Activated naive CD8-positive, alpha-beta T cell treated with anti-CD3 and anti-CD28 coated beads, Interleukin-2, amount 10 ng/mL, durations not matched to agents 7 days and 5 days (primary cell): ENCODE data around the gene PRIM1. TPM values are rescaled to one million over a fixed set of nuclear protein-coding genes. Genes with fewer than 3 reads are reported as not detected.
A peak's percentile ranks its signal among the peaks of the same experiment; 100 is the strongest.

Source experiments
- ATAC-seq: fragments of 150-1000 bp; cut with Tn5 transposase; one replicate; pipeline ENCODE4 v1.10.0; 2021; ENCODE audit warnings: low read depth, moderate library complexity
- POLR2A ChIA-PET: fragments of 350-600 bp; sonication (Branson Sonifier 250); formaldehyde crosslinking; loops from one replicate; lab custom pipeline; 2021; ENCODE audit warnings: antibody characterized with exemption; lab: Charles Lee
- DNase-seq: peaks from one replicate; pipeline ENCODE4 v3.0.0; 2021
- H3K27ac Mint-ChIP-seq: one replicate; pipeline ENCODE4 v1.8.0; 2022; ENCODE audit warnings: mild to moderate bottlenecking, mixed read lengths
- H3K27me3 Mint-ChIP-seq: one replicate; pipeline ENCODE4 v1.8.0; 2022; ENCODE audit warnings: mild to moderate bottlenecking, moderate library complexity, mixed read lengths
- H3K36me3 Mint-ChIP-seq: one replicate; pipeline ENCODE4 v1.8.0; 2021; ENCODE audit warnings: mild to moderate bottlenecking, mixed read lengths
- H3K4me1 Mint-ChIP-seq: one replicate; pipeline ENCODE4 v1.8.0; 2021; ENCODE audit warnings: mixed read lengths
- H3K4me3 Mint-ChIP-seq: one replicate; pipeline ENCODE4 v1.8.0; 2022; ENCODE audit warnings: mild to moderate bottlenecking, moderate library complexity, mixed read lengths
- H3K9me3 Mint-ChIP-seq: one replicate; pipeline ENCODE4 v1.8.0; 2021; ENCODE audit warnings: mixed read lengths
- total RNA-seq, 2 experiments: library from RNA; stranded (reverse); gene quantifications; one replicate each; pipeline ENCODE4 v1.2.3, GENCODE V29; 2021

The PRIM1 gene
- total RNA-seq, 2 experiments from 2014 or later: 52.5 to 56.1 TPM

DNA sequence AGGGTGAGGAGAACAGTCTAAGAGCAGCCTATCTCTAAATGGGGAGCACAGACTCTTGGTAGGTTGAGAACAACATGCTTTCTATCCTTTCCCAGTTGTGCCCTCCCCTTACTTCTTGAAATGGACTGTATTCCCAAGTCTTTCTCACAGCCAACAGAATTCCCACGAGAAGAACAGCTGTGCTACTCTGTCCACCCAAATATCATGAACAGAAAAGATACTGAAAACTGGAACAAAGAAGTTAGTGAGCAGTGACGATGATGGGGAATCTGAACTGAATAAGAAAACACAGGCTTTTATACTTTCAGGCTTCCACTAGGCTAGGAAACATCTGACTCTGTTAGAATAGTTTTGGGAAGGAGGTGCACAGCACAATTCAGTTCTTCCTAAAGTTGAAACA, 30.4 kb downstream of the PRIM1 start:
- H3K36me3 Mint-ChIP-seq: peaks cover 43% of the 10 kb centered on the region
- peak overlapping the region; percentile 97 for H3K4me3 Mint-ChIP-seq

DNA sequence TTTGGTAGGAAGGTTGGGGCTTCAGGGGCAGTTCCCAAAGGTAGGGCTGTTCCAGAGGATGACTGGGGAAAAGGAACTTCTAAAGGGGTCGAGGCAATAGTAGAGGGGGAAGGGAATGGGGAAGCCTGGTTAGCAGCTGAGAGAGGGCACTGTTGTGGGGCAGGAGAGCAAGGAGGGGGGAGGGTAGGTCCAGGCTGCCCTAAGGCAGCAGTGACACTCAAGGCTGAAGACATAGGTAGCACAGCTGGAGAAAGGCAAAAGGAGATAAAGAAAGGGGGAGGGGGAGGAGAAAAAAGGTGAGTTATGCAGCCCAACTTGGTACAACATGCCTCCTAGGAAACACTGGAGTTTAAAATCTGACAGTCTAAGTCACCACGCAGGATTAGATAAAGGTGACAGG, 30.9 kb downstream of the PRIM1 start:
- H3K4me1 Mint-ChIP-seq: peaks cover 67% of the 10 kb centered on the region
- peak overlapping the region; percentile 97 for H3K4me3 Mint-ChIP-seq
- no peaks in the 10 kb centered on the region for H3K9me3 Mint-ChIP-seq

More for the DNA sequence above, 30.4 kb downstream of the PRIM1 start:
- ATAC-seq (no peak), DNase-seq (no peak)
- Mint-ChIP-seq H3K9me3 (no peaks in the 10 kb centered on the region), H3K27me3 (no peaks in the 10 kb centered on the region), H3K4me1 (peaks cover 64% of the 10 kb centered on the region), H3K27ac (peak overlapping the region; percentile 86)
- POLR2A ChIA-PET: interaction anchor here (8.9 kb wide), 1 partner anchor 35 kb away, joined by 105 read pairs; the partner anchor contains the start of gene PTGES3

DNA sequence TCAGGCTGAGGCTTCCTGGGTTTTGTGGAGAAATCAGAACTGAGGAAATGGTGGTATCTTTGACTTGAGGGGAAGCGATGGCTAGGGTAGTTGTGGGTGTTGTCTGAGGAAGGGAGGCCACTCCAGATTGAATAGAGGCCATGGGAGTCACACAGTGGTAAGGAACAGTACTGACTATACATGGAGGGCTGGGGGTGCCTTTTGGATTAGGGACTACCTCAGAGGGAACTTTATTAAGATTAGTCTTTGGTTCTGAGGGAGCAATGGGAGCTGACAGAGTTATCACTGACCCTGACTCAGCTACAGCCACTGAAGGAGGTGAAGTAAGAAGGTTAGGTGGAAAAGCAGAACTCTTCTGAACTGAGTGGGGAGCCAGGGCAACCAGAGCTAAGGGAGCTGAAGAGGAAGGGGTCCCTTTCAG, 31.4 kb downstream of the PRIM1 start:
- Mint-ChIP-seq H3K36me3 (peaks cover 51% of the 10 kb centered on the region), H3K4me1 (peaks cover 68% of the 10 kb centered on the region), H3K27ac (peak overlapping the region; percentile 86), H3K9me3 (no peaks in the 10 kb centered on the region), H3K27me3 (no peaks in the 10 kb centered on the region), H3K4me3 (peak overlapping the region; percentile 97)
- no peak for DNase-seq
- POLR2A ChIA-PET: interaction anchor here (1.9 to 8.9 kb wide), 2 partner anchors 11 to 34 kb away, joined by 4 to 105 read pairs; partner anchors contain the start of gene PTGES3
- ATAC-seq: no peak

More for the DNA sequence above, 30.9 kb downstream of the PRIM1 start:
- POLR2A ChIA-PET: interaction anchor here (8.9 kb wide), 1 partner anchor 35 kb away, joined by 105 read pairs; the partner anchor contains the start of gene PTGES3
- Mint-ChIP-seq H3K27me3 (no peaks in the 10 kb centered on the region), H3K27ac (peak overlapping the region; percentile 86), H3K36me3 (peaks cover 46% of the 10 kb centered on the region)
- no peak for ATAC-seq
- DNase-seq: no peak

DNA sequence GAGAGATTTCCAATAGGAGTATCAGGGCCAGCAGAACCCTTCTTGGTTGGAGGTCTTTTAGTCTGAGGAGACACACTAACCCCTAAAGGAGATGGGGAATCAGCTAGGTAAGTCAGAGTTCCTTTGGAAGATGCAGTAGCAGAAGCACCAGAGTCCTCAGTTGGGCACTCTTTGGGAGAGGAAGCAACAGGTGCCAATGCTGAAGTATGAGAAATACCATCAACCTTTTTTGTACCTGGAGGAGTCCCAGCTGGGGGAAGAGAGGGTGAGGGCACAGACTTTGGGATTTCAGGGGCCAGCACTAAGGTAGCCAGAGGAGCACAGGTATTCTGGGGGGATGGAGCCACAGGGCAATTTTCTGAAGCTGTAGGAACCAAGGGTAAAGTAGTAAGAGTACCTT, 33.1 kb downstream of the PRIM1 start:
- Mint-ChIP-seq H3K27me3 (no peaks in the 10 kb centered on the region), H3K9me3 (no peaks in the 10 kb centered on the region), H3K4me3 (peak overlapping the region; percentile 97), H3K4me1 (peaks cover 72% of the 10 kb centered on the region), H3K27ac (peak overlapping the region; percentile 86), H3K36me3 (peaks cover 57% of the 10 kb centered on the region)
- ATAC-seq: no peak
- no peak for DNase-seq
- POLR2A ChIA-PET: interaction anchor here (0.5 to 8.9 kb wide), 5 partner anchors 9 to 189 kb away, joined by 4 to 105 read pairs (median 4); partner anchors contain the start of genes ATP5F1B and PTGES3

DNA sequence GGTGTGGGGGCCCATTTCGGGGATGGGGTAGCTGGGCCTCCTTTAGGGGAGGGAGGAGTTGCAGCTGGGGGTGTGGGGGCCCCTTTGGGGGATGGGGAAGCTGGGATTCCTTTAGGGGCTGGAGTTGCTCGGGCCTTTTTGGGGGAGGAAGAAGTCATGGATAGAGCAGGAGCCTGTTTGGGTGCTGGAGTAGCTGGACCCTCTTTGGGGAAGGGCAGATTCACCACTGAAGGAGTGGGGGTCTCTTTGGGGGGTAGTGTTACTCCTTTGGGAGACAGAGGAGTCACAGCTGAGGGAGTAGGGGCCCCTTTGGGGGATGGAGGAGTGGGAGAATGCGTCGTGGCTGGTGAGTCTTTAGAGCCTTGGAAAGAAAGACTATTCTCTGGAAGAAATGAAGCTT, 33.5 kb downstream of the PRIM1 start:
- H3K27me3 Mint-ChIP-seq: no peaks in the 10 kb centered on the region
- ATAC-seq: no peak
- H3K4me1 Mint-ChIP-seq: peaks cover 70% of the 10 kb centered on the region
- DNase-seq: no peak
- H3K9me3 Mint-ChIP-seq: no peaks in the 10 kb centered on the region
- peak overlapping the region; percentile 97 for H3K4me3 Mint-ChIP-seq
- POLR2A ChIA-PET: interaction anchor here (1.9 to 8.9 kb wide), 2 partner anchors 32 to 73 kb away, joined by 5 to 105 read pairs; partner anchors contain the start of genes ATP5F1B and PTGES3
- H3K36me3 Mint-ChIP-seq: peaks cover 55% of the 10 kb centered on the region
- H3K27ac Mint-ChIP-seq: peak overlapping the region; percentile 86

DNA sequence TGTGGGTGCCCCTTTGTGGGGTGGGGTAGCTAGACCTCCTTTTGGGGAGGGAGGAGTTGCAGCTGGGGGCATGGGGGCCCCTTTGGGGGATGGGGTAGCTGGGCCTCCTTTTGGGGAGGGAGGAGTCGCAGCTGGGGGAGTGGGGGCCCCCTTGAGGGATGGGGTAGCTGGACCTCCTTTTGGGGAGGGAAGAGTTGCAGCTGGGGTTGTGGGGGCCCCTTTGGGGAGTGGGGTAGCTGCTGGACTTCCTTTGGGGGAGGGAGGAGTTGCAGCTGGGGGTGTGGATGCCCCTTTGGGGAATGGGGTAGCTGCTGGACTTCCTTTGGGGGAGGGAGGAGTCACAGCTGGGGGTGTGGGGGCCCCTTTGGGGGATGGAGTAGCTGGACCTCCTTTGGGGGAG, 34.0 kb downstream of the PRIM1 start:
- POLR2A ChIA-PET: interaction anchor here (0.6 to 8.9 kb wide), 3 partner anchors 18 to 73 kb away, joined by 5 to 105 read pairs (median 5); partner anchors contain the start of genes ATP5F1B and PTGES3
- ATAC-seq (no peak), DNase-seq (no peak)
- H3K9me3 Mint-ChIP-seq: no peaks in the 10 kb centered on the region
- H3K27ac Mint-ChIP-seq: no peak overlapping the region
- H3K27me3 Mint-ChIP-seq: no peaks in the 10 kb centered on the region
- peaks cover 55% of the 10 kb centered on the region for H3K36me3 Mint-ChIP-seq
- H3K4me1 Mint-ChIP-seq: peaks cover 65% of the 10 kb centered on the region
- no peak overlapping the region for H3K4me3 Mint-ChIP-seq

DNA sequence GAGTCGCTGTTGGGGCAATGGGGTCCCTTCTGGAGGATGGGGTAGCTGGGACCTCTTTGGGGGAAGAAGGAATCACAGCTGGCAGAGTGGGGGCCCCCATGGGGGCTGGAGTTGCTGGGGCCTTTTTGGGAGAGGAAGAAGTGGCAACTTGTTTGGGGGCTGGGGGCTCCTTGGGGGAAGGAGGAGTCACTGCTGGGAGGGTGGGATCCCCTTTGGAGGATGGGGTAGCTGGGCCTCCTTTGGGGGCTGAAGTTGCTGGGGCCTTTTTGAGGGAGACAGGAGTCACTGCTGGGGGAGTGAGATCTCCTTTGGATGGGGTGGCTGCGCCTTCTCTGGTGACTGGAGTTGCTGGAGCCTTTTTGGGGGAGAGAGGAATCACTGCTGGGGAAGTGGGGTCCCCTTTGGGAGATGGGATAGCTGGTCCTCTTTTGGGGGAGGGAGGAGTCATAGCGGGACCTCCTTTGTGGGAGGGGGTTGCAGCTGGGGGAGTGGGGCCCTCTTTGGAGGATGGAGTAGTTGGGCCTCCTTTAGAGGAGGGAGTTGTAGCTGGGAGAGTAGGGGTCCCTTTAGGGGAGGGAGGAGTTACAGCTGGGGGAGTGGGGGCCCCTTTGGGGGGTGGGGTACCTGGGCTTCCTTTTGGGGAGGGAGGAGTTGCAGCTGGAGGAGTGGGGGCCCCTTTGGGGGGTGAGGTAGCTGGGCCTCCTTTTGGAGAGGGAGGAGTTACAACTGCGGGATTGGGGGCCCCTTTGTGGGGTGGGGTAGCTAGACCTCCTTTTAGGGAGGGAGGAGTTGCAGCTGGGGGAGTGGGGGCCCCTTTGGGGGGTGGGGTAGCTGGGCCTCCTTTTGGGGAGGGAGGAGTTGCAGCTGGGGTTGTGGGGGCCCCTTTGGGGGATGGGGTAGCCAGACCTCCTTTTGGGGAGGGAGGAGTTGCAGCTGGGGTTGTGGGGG, 34.9 kb downstream of the PRIM1 start:
- ATAC-seq (no peak), DNase-seq (no peak)
- peaks cover 57% of the 10 kb centered on the region for H3K36me3 Mint-ChIP-seq
- H3K4me1 Mint-ChIP-seq: peaks cover 57% of the 10 kb centered on the region
- H3K9me3 Mint-ChIP-seq: no peaks in the 10 kb centered on the region
- peak overlapping the region; percentile 71 for H3K27ac Mint-ChIP-seq
- H3K27me3 Mint-ChIP-seq: no peaks in the 10 kb centered on the region
- H3K4me3 Mint-ChIP-seq: peak overlapping the region; percentile 15
- POLR2A ChIA-PET: interaction anchor here (0.6 to 8.9 kb wide), 6 partner anchors 8 to 72 kb away, joined by 3 to 105 read pairs (median 4); partner anchors contain the start of genes ATP5F1B, NACA and PTGES3

DNA sequence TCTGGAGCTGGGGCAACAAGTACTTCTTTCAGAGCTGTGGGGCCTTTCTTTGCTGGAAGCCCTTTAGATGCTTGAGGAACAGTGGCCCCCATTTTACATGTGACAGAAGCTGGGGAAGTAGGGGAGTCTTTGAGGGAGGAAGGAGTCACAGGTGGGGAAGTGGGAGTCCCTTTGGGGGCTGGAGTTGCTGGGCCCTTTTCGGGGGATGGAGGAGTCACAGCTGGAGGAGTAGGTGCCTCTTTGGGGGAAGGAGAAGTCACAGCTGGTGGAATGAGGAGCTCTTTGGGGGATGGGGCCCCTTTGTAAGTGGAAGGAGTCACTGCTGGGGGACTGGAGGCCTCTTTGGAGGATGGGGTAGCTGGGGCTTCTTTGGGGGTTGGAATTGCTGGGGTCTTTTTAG, 35.7 kb downstream of the PRIM1 start:
- Mint-ChIP-seq H3K4me3 (peak overlapping the region; percentile 2), H3K36me3 (peaks cover 57% of the 10 kb centered on the region), H3K27me3 (no peaks in the 10 kb centered on the region), H3K4me1 (peaks cover 50% of the 10 kb centered on the region), H3K27ac (peak overlapping the region; percentile 71), H3K9me3 (no peaks in the 10 kb centered on the region)
- ATAC-seq (no peak), DNase-seq (no peak)
- POLR2A ChIA-PET: interaction anchor here (0.6 to 8.9 kb wide), 4 partner anchors 9 to 30 kb away, joined by 3 to 105 read pairs (median 4); partner anchors contain the start of genes NACA and PTGES3

DNA sequence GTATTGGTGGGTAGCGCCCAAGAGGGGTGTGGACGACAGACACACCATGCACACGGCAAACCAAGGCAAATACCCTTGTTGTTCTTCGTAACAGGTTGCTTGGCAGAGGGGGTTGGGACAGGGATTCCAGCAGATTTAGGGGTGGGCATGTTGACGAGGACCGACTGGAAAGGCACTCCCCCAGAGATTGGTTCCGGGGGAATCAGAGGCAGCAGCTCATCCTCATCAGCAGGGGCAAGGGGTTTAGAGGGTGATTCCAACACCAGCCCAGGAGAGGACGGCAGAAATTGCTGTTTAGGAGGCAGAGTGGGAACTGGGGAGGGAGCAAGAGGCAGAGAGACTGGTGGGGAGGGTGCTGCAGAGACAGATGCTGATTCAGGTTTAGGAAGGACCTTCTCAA, 36.3 kb downstream of the PRIM1 start:
- H3K36me3 Mint-ChIP-seq: peaks cover 58% of the 10 kb centered on the region
- POLR2A ChIA-PET: interaction anchor here (1.1 to 8.9 kb wide), 2 partner anchors 9 to 29 kb away, joined by 3 to 105 read pairs; partner anchors contain the start of gene PTGES3
- no peaks in the 10 kb centered on the region for H3K9me3 Mint-ChIP-seq
- H3K4me3 Mint-ChIP-seq: no peak overlapping the region
- peaks cover 45% of the 10 kb centered on the region for H3K4me1 Mint-ChIP-seq
- ATAC-seq: no peak
- peak; percentile 13 for DNase-seq
- H3K27me3 Mint-ChIP-seq: no peaks in the 10 kb centered on the region
- peak overlapping the region; percentile 71 for H3K27ac Mint-ChIP-seq

DNA sequence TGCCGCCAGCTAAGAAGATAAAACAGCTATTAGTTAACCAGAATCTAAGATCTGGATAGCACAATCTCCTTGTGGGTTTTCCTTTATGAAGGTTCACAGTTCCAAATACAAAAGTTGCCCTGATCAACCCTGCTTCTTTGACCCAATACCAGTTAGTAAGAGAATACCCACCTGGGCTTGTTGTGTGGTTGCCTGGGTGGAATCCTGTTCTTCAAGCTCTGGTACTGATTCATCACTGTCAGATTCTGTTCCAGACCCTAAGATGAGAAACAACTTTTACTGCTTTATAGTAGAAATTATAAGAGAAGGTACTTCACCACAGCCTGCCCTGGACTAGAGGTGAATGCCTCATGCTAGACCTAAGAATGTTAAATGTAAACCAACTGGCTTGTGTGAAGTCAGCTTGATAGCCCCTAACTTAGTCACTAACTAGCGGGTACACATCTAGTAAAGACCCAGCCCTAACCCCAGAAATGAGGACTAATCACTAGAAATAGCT, 37.6 kb downstream of the PRIM1 start:
- no peak for ATAC-seq
- Mint-ChIP-seq H3K9me3 (no peaks in the 10 kb centered on the region), H3K27me3 (no peaks in the 10 kb centered on the region), H3K36me3 (peaks cover 45% of the 10 kb centered on the region), H3K4me3 (no peak overlapping the region), H3K27ac (no peak overlapping the region), H3K4me1 (peaks cover 32% of the 10 kb centered on the region)
- POLR2A ChIA-PET: interaction anchor here (0.8 to 1.2 kb wide), 3 partner anchors 26 to 34 kb away, joined by 3 to 4 read pairs (median 3); partner anchors contain the start of gene PTGES3
- DNase-seq: no peak

DNA sequence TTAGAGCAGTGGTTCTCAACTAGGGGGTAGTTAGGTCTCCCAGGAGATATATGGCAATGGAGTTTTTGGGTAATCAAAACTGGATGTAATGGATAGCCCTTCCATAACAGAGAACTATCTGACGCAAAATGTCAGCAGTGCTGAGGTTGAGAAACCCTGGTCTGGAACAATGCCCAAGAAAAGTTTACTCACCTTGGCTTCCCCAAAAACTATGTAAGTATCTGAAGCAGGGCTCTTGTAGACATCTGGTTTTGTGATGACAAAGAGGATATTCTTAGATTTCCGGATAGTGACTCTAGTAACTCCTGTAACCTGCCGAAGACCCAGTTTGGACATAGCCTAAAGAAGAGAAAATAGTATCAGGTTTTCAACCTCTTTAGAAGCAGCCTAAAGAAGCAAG, 38.8 kb downstream of the PRIM1 start:
- H3K36me3 Mint-ChIP-seq: peaks cover 36% of the 10 kb centered on the region
- no peak for DNase-seq
- peaks cover 24% of the 10 kb centered on the region for H3K4me1 Mint-ChIP-seq
- H3K9me3 Mint-ChIP-seq: no peaks in the 10 kb centered on the region
- H3K4me3 Mint-ChIP-seq: no peak overlapping the region
- no peak for ATAC-seq
- peaks cover 3% of the 10 kb centered on the region for H3K27me3 Mint-ChIP-seq
- POLR2A ChIA-PET: no interaction called here
- no peak overlapping the region for H3K27ac Mint-ChIP-seq

DNA sequence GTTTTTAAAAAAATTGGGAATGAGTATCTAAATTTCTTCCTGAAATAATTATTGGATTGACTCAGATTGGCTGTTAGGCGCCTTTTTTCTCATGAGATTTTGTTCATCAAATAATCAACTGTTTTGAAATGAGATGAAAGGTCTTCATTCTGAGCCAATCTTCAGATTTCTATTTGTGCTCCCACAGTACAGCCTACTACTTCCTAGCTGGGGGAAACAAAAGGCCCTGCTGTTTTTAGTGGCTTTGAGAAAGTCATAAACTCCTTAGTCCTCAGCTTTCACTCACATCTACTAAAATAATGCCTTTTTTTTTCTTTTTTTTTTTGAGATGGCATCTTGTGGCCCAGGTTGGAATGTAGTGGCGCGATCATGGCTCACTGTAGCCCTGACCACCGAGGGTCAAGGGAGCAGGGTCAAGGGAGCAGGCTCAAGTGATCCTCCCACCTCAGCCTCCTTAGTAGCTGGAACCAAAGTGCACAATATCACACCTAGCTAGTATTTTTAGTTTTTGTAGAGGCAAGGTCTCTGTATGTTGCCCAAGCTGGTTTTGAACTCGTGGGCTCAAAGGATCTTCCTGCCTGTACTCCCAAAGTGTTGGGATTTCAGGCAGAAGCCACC, 42.3 kb downstream of the PRIM1 start:
- peaks cover 3% of the 10 kb centered on the region for H3K27me3 Mint-ChIP-seq
- H3K4me3 Mint-ChIP-seq: no peak overlapping the region
- no peaks in the 10 kb centered on the region for H3K9me3 Mint-ChIP-seq
- peaks cover 5% of the 10 kb centered on the region for H3K4me1 Mint-ChIP-seq
- H3K36me3 Mint-ChIP-seq: peaks cover 24% of the 10 kb centered on the region
- POLR2A ChIA-PET: interaction anchor here (0.6 to 1.3 kb wide), 7 partner anchors 10 to 43 kb away, joined by 3 to 6 read pairs (median 4); partner anchors contain the start of genes NACA and PTGES3
- ATAC-seq (no peak), DNase-seq (no peak)
- H3K27ac Mint-ChIP-seq: no peak overlapping the region
